Measurements from ENCODE around the gene TNFRSF18. TPM values are rescaled to one million over a fixed set of nuclear protein-coding genes. Genes with fewer than 3 reads are reported as not detected.

The TNFRSF18 gene
- total RNA-seq, 2 donors from 2014 or later, result 0.95 to 1.7 TPM

GRCh38 chr1:1161078-1161682, 45.2 kb downstream of the TNFRSF18 start:
- H3K4me1 ChIP-seq (ENCODE audit: control insufficient read depth, insufficient read depth, low read length), result peaks cover 4% of the 10 kb centered on the region
- no peak overlapping the region for H3K27ac ChIP-seq (ENCODE audit: low read depth, low read length)
- Mint-ChIP-seq H3K36me3 (ENCODE audit: low read depth) (no peaks in the 10 kb centered on the region), H3K27ac (no peak overlapping the region), H3K27me3 (ENCODE audit: insufficient read depth) (peaks cover 10% of the 10 kb centered on the region), H3K4me3 (no peak overlapping the region), H3K9me3 (no peaks in the 10 kb centered on the region), H3K4me1 (peaks cover 7% of the 10 kb centered on the region)
- no peaks in the 10 kb centered on the region for H3K36me3 ChIP-seq (ENCODE audit: control insufficient read depth, insufficient read depth, low read length)
- TF ChIP-seq CTCF (conservative IDR thresholded peaks at IDR 0.05), result no peak
- H3K4me3 ChIP-seq (ENCODE audit: low read length), result no peak overlapping the region
- no peaks in the 10 kb centered on the region for H3K9me3 ChIP-seq (ENCODE audit: control insufficient read depth, low read length)
- H3K27me3 ChIP-seq (ENCODE audit: control insufficient read depth, insufficient read depth, low read length, poor library complexity, severe bottlenecking), result no peaks in the 10 kb centered on the region
- 91 to 99% methylated on average over 20 to 29 of the region's 29 CpGs for WGBS, 2 experiments (ENCODE audit: insufficient coverage in 1 of 2, insufficient read length in 1 of 2)
- H3K9ac ChIP-seq (ENCODE audit: extremely low read depth, low read length, poor library complexity, severe bottlenecking), result no peak overlapping the region
- DNase-seq, result no peak

DNA sequence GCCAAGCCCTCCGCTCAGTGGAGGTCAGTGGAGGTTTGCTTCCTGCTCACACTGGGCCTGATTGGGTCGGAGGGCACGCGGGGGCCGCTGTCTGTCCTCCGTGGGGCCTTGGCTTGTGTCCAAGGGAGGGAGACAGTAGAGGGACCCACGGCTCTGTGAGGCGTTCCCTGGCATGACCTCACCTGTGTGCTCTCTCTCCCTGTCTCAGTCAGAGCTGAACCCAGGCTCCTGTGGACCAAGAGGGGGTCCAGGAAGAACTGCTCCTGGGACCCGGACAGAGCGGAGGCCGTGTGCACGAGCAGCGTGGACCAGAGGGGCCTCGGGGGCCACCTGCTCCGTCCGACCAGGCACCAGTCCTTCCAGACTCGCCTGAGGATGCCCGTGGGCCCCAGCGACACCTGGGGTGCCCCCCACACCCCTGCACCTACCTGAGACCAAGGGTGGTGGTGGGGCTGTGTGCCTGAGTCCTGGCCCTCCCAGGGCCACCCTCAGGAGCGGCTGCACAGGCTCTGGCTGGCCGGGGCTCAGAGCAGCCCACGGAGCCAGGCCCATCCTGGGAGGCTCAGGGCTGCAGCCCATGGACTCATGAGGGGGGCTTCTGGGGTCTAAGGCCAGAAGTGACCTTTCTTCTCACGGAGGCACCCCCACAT, 46.0 kb downstream of the TNFRSF18 start:
- Histone ChIP-seq H3K27me3 (ENCODE audit: control insufficient read depth, insufficient read depth, low read length, poor library complexity, severe bottlenecking) (no peaks in the 10 kb centered on the region), H3K4me1 (ENCODE audit: control insufficient read depth, insufficient read depth, low read length) (peaks cover 4% of the 10 kb centered on the region), H3K9ac (ENCODE audit: extremely low read depth, low read length, poor library complexity, severe bottlenecking) (no peak overlapping the region), H3K27ac (ENCODE audit: low read depth, low read length) (no peak overlapping the region), H3K4me3 (ENCODE audit: low read length) (no peak overlapping the region), H3K36me3 (ENCODE audit: control insufficient read depth, insufficient read depth, low read length) (no peaks in the 10 kb centered on the region), H3K9me3 (ENCODE audit: control insufficient read depth, low read length) (no peaks in the 10 kb centered on the region)
- Mint-ChIP-seq H3K27me3 (ENCODE audit: insufficient read depth) (peaks cover 12% of the 10 kb centered on the region), H3K36me3 (ENCODE audit: low read depth) (no peaks in the 10 kb centered on the region), H3K4me3 (no peak overlapping the region), H3K9me3 (peaks cover 2% of the 10 kb centered on the region), H3K4me1 (peaks cover 7% of the 10 kb centered on the region), H3K27ac (no peak overlapping the region)
- TF ChIP-seq CTCF (conservative IDR thresholded peaks at IDR 0.05), result no peak
- no peak for DNase-seq
- WGBS, 2 experiments (ENCODE audit: insufficient coverage in 1 of 2, insufficient read length in 1 of 2), result 88 to 93% methylated on average over 16 to 23 of the region's 23 CpGs

DNA sequence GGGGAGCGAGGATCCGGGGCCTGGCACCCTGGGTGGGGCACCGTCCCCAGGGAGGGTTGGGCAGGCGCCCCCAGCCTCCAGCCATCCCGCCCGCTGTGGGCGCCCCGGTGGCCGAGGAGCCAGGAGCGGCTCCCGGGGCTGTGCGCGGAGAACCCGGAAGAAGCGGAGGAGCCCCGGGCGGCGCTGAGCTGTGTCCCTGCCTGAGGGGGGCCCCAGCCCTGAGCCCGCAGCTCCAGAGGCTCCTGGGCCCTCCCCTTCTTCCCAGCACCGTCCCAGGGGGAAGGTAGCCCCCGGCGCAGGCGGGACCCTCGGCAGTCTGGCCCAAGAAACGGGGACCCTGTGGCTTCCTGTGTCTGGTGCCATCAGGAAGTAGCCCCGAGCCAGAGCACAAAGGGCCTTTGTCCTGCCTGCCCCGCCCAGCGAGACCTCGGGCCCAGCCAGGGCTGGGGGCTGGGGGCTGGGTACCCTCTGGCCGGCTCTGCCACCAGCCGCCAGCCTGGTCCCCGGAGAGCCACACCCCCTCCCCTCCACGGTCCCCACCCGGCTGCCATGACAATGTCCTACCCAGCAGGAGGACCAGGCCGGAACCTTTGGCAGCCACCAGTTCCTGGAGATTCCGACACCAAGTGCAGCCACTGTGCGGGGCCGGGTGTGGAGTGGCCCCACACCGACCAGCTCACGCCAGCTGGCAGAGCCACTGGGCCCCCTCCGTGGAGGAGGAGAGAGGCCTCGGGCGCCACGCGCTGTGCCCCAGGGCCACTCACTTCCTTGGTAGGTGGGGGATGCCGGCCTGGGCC, 48.3 kb downstream of the TNFRSF18 start:
- H3K27me3 ChIP-seq (ENCODE audit: control insufficient read depth, insufficient read depth, low read length, poor library complexity, severe bottlenecking), result no peaks in the 10 kb centered on the region
- no peak for TF ChIP-seq CTCF (conservative IDR thresholded peaks at IDR 0.05)
- Mint-ChIP-seq H3K9me3 (peaks cover 10% of the 10 kb centered on the region), H3K27me3 (ENCODE audit: insufficient read depth) (peaks cover 14% of the 10 kb centered on the region), H3K36me3 (ENCODE audit: low read depth) (no peaks in the 10 kb centered on the region), H3K4me1 (no peaks in the 10 kb centered on the region), H3K4me3 (peak overlapping the region; percentile 49), H3K27ac (no peak overlapping the region)
- peak; percentile 82 for DNase-seq
- WGBS, 2 experiments (ENCODE audit: insufficient coverage in 1 of 2, insufficient read length in 1 of 2), result 44 to 49% methylated on average over 7 to 46 of the region's 46 CpGs
- H3K9ac ChIP-seq (ENCODE audit: extremely low read depth, low read length, poor library complexity, severe bottlenecking), result peak overlapping the region; percentile 20
- peak overlapping the region; percentile 64 for H3K4me3 ChIP-seq (ENCODE audit: low read length)
- H3K36me3 ChIP-seq (ENCODE audit: control insufficient read depth, insufficient read depth, low read length), result no peaks in the 10 kb centered on the region
- H3K9me3 ChIP-seq (ENCODE audit: control insufficient read depth, low read length), result peaks cover 3% of the 10 kb centered on the region
- H3K4me1 ChIP-seq (ENCODE audit: control insufficient read depth, insufficient read depth, low read length), result peaks cover 4% of the 10 kb centered on the region
- peak overlapping the region; percentile 94 for H3K27ac ChIP-seq (ENCODE audit: low read depth, low read length)
